H1 (cell line): Measurements from ENCODE around the gene THADA. TPM values are rescaled to one million over a fixed set of nuclear protein-coding genes. Genes with fewer than 3 reads are reported as not detected.

Experiments used
- CHD2 ChIP-seq: IDR thresholded peaks from 2 replicates; pipeline ENCODE4 v1.6.1; 2012; ENCODE audit warnings: low read length, improper control_type of control experiment
- FOSL1 ChIP-seq: IDR thresholded peaks from 2 replicates; pipeline ENCODE4 v1.6.1; 2011; ENCODE audit warnings: mild to moderate bottlenecking, low read depth, low read length, moderate library complexity; ENCODE audit not compliant: insufficient read depth
- RFX5 ChIP-seq: IDR thresholded peaks from 2 replicates; pipeline ENCODE4 v1.6.1; 2011; ENCODE audit warnings: low read depth, low read length, improper control_type of control experiment, borderline replicate concordance
- polyA plus RNA-seq, 7 experiments: library from polyadenylated mRNA; depleted of rRNA in 3 of 7; stranded (reverse) in 5 of 7; unstranded in 2 of 7; fragments of >200 nt in 5 of 7; fragments of 200-250 nt in 2 of 7; gene quantifications; 1 replicate in 5 of 7; 2 replicates in 1 of 7; 4 replicates in 1 of 7; pipeline versions ENCODE4 v1.2.1 to v1.2.3, GENCODE V29; 2011 to 2013; ENCODE audit warnings: missing spikeins in 2 of 7, mixed read lengths in 2 of 7
- total RNA-seq: library from RNA; stranded (reverse); fragmentation: NEBNext Ultra II Directional; extraction: Animal tissue kit (Norgen Biotek cat#: 25700); gene quantifications from 2 replicates; pipeline ENCODE4 v1.2.1, GENCODE V29; 2021
- TF ChIP-seq, protein P1 (sequence below): fragments of 300-600 bp; sonication (generic); IDR thresholded peaks from 2 replicates; pipeline ENCODE4 v1.7.1; 2012; ENCODE audit warnings: low read length, moderate library complexity, mild to moderate bottlenecking, inconsistent platforms; ENCODE audit not compliant: insufficient replicate concordance

THADA gene
- total and polyA plus RNA-seq, 2 of the 8 experiments (the other 6 are each of a cell fraction or from before 2014, with no cell fraction given): 22.4 to 26.8 TPM

DNA sequence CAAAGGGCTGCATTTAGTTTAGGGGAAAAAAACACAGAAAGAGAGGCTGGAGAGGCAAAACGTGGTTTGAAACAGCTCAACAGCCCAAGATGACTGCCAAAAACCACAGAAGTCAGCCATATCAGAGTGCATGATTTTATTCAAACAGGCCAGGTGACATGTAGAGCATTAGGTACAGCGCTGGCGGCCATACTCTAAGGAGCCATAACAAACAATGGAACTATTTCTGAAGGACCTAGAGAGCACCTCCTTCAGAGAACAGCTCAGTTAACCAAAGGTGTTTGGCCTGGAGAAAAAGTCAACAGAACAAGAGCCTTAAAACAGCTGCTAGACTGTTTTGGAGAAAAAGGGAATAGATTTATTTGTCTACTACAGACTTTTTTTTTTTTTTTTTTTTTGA lies 2.6 kb downstream of the THADA start (continued):
- TF ChIP-seq, protein P1, sequence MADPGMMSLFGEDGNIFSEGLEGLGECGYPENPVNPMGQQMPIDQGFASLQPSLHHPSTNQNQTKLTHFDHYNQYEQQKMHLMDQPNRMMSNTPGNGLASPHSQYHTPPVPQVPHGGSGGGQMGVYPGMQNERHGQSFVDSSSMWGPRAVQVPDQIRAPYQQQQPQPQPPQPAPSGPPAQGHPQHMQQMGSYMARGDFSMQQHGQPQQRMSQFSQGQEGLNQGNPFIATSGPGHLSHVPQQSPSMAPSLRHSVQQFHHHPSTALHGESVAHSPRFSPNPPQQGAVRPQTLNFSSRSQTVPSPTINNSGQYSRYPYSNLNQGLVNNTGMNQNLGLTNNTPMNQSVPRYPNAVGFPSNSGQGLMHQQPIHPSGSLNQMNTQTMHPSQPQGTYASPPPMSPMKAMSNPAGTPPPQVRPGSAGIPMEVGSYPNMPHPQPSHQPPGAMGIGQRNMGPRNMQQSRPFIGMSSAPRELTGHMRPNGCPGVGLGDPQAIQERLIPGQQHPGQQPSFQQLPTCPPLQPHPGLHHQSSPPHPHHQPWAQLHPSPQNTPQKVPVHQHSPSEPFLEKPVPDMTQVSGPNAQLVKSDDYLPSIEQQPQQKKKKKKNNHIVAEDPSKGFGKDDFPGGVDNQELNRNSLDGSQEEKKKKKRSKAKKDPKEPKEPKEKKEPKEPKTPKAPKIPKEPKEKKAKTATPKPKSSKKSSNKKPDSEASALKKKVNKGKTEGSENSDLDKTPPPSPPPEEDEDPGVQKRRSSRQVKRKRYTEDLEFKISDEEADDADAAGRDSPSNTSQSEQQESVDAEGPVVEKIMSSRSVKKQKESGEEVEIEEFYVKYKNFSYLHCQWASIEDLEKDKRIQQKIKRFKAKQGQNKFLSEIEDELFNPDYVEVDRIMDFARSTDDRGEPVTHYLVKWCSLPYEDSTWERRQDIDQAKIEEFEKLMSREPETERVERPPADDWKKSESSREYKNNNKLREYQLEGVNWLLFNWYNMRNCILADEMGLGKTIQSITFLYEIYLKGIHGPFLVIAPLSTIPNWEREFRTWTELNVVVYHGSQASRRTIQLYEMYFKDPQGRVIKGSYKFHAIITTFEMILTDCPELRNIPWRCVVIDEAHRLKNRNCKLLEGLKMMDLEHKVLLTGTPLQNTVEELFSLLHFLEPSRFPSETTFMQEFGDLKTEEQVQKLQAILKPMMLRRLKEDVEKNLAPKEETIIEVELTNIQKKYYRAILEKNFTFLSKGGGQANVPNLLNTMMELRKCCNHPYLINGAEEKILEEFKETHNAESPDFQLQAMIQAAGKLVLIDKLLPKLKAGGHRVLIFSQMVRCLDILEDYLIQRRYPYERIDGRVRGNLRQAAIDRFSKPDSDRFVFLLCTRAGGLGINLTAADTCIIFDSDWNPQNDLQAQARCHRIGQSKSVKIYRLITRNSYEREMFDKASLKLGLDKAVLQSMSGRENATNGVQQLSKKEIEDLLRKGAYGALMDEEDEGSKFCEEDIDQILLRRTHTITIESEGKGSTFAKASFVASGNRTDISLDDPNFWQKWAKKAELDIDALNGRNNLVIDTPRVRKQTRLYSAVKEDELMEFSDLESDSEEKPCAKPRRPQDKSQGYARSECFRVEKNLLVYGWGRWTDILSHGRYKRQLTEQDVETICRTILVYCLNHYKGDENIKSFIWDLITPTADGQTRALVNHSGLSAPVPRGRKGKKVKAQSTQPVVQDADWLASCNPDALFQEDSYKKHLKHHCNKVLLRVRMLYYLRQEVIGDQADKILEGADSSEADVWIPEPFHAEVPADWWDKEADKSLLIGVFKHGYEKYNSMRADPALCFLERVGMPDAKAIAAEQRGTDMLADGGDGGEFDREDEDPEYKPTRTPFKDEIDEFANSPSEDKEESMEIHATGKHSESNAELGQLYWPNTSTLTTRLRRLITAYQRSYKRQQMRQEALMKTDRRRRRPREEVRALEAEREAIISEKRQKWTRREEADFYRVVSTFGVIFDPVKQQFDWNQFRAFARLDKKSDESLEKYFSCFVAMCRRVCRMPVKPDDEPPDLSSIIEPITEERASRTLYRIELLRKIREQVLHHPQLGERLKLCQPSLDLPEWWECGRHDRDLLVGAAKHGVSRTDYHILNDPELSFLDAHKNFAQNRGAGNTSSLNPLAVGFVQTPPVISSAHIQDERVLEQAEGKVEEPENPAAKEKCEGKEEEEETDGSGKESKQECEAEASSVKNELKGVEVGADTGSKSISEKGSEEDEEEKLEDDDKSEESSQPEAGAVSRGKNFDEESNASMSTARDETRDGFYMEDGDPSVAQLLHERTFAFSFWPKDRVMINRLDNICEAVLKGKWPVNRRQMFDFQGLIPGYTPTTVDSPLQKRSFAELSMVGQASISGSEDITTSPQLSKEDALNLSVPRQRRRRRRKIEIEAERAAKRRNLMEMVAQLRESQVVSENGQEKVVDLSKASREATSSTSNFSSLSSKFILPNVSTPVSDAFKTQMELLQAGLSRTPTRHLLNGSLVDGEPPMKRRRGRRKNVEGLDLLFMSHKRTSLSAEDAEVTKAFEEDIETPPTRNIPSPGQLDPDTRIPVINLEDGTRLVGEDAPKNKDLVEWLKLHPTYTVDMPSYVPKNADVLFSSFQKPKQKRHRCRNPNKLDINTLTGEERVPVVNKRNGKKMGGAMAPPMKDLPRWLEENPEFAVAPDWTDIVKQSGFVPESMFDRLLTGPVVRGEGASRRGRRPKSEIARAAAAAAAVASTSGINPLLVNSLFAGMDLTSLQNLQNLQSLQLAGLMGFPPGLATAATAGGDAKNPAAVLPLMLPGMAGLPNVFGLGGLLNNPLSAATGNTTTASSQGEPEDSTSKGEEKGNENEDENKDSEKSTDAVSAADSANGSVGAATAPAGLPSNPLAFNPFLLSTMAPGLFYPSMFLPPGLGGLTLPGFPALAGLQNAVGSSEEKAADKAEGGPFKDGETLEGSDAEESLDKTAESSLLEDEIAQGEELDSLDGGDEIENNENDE: no peak
- TF ChIP-seq FOSL1 (no peak), RFX5 (no peak), CHD2 (no peak)
